ENCODE results near the gene ATP2B2. TPM values are rescaled to one million over a fixed set of nuclear protein-coding genes. Genes with fewer than 3 reads are reported as not detected.

ATP2B2 gene
- total RNA-seq, 1 donor from 2014 or later = not detected

DNA sequence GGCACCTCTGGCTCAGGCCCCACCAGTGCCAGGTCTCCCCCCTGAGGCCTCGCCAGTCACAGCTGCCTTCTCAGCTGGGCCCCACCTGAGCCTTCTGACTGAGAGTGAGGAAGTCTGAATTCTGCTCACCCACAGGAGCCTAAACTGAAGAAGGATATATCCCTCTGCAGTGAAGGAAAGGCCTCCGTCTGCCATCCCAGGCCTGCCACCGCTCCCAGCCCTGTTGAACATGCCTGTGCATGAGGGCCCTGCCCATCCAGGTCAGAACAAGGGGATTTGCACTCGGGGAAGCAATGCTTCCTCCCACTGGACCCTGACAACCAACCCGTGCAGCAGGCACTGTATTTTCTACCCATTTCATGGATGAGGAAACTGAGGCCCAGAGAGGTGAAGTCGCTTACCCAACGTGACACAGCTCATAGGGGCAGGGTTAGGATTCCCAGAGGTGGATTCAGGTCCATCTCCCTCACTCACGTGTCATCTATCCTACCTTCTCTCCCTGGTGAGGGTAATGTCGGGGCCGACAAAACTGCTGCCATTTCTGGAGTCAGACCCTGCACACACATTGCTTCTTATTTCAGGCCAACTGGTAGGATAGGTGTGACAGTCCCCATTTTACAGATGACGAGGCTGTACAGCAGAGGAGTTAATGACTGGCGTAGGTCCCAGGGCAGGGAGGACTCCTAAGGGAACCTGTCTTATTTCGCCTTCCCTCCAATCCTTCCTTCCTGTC lies 22.6 kb downstream of the ATP2B2 start:
- no peaks in the 10 kb centered on the region for H3K36me3 ChIP-seq (ENCODE audit: control insufficient read depth, insufficient read depth, low read length)
- H3K4me3 ChIP-seq (ENCODE audit: low read depth, low read length) = no peak overlapping the region
- TF ChIP-seq CTCF (IDR thresholded peaks at IDR 0.05; ENCODE audit: insufficient read depth, low read length, poor library complexity, severe bottlenecking) = no peak
- H3K27me3 ChIP-seq (ENCODE audit: control insufficient read depth, insufficient read depth, low read length) = no peaks in the 10 kb centered on the region
- no peak for DNase-seq (ENCODE audit: low read depth)

DNA sequence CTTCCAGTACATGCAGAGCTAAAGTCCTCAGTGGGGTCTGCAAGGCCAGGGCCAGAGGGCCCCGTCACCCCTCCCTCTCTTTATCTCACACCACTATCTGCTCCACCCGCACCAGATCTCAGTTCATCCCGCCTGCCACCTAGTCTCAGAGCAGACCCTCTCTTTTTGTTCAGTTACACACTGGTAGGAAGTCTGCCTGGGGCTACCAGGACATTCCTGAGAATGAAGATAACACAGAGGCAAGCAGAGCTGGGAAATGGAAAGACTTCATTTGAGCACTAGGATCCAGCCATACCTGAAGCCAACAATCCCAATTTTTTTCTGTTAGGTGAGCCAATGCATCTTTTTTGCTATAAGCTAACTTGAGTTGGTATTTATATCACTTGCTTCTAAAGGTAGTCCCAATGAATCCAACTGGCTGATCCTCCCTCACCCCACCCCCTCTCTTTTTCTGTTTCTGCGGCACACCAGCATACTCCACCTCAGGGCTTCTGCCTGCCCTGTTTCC lies 24.5 kb downstream of the ATP2B2 start:
- H3K36me3 ChIP-seq (ENCODE audit: control insufficient read depth, insufficient read depth, low read length) = no peaks in the 10 kb centered on the region
- no peak for TF ChIP-seq CTCF (IDR thresholded peaks at IDR 0.05; ENCODE audit: insufficient read depth, low read length, poor library complexity, severe bottlenecking)
- H3K27me3 ChIP-seq (ENCODE audit: control insufficient read depth, insufficient read depth, low read length) = peaks cover 2% of the 10 kb centered on the region

GRCh38 chr3:10479311-10479710 lies 26.1 kb downstream of the ATP2B2 start:
- Histone ChIP-seq H3K36me3 (ENCODE audit: control insufficient read depth, insufficient read depth, low read length) (no peaks in the 10 kb centered on the region), H3K4me3 (ENCODE audit: low read depth, low read length) (no peak overlapping the region), H3K27me3 (ENCODE audit: control insufficient read depth, insufficient read depth, low read length) (peaks cover 7% of the 10 kb centered on the region)
- no peak for TF ChIP-seq CTCF (IDR thresholded peaks at IDR 0.05; ENCODE audit: insufficient read depth, low read length, poor library complexity, severe bottlenecking)
- DNase-seq (ENCODE audit: low read depth) = no peak

More for the DNA sequence above, 24.5 kb downstream of the ATP2B2 start:
- DNase-seq (ENCODE audit: low read depth) = no peak
- no peak overlapping the region for H3K4me3 ChIP-seq (ENCODE audit: low read depth, low read length)

- no peak overlapping the region for H3K4me3 ChIP-seq (ENCODE audit: low read depth, low read length)
- H3K36me3 ChIP-seq (ENCODE audit: control insufficient read depth, insufficient read depth, low read length) = no peaks in the 10 kb centered on the region
- no peak for DNase-seq (ENCODE audit: low read depth)
- no peak for TF ChIP-seq CTCF (IDR thresholded peaks at IDR 0.05; ENCODE audit: insufficient read depth, low read length, poor library complexity, severe bottlenecking)
- H3K27me3 ChIP-seq (ENCODE audit: control insufficient read depth, insufficient read depth, low read length) = peaks cover 23% of the 10 kb centered on the region
Observed at GRCh38 chr3:10475983-10476382, 29.4 kb downstream of the ATP2B2 start.

- no peak for DNase-seq (ENCODE audit: low read depth)
- no peak for TF ChIP-seq CTCF (IDR thresholded peaks at IDR 0.05; ENCODE audit: insufficient read depth, low read length, poor library complexity, severe bottlenecking)
- Histone ChIP-seq H3K27me3 (ENCODE audit: control insufficient read depth, insufficient read depth, low read length) (peaks cover 34% of the 10 kb centered on the region), H3K4me3 (ENCODE audit: low read depth, low read length) (no peak overlapping the region), H3K36me3 (ENCODE audit: control insufficient read depth, insufficient read depth, low read length) (no peaks in the 10 kb centered on the region)
Observed at GRCh38 chr3:10474847-10475246, 30.5 kb downstream of the ATP2B2 start.

DNA sequence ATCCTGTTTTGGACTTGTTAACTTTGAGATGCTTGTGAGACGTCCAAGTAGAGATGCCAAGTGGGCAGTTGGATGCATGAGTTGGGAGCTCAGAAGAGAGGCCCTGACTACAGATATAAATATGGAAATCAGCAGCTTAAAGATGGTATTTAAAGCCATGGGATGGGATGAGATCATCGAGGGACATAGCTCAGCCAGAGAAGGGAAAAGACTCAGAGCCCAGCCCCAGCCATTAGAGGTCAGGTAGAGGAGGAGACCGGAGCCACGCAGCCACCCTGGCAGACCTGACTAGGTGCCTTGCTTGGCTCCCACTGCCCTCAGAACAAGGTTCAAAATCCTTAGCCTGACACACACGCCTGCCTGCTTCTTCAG lies 31.1 kb downstream of the ATP2B2 start:
- TF ChIP-seq CTCF (IDR thresholded peaks at IDR 0.05; ENCODE audit: insufficient read depth, low read length, poor library complexity, severe bottlenecking) = no peak
- DNase-seq (ENCODE audit: low read depth) = no peak
- H3K36me3 ChIP-seq (ENCODE audit: control insufficient read depth, insufficient read depth, low read length) = no peaks in the 10 kb centered on the region
- peaks cover 40% of the 10 kb centered on the region for H3K27me3 ChIP-seq (ENCODE audit: control insufficient read depth, insufficient read depth, low read length)
- H3K4me3 ChIP-seq (ENCODE audit: low read depth, low read length) = no peak overlapping the region
